Fibroblast of lung (primary cell): ENCODE results near the gene BCL11A. TPM values are rescaled to one million over a fixed set of nuclear protein-coding genes. Genes with fewer than 3 reads are reported as not detected.

Experiments used
- DNase-seq, 2 donors: peaks; one replicate each; pipeline versions ENCODE4 v3.0.0 to v3.0.0-alpha.2; 2010; ENCODE audit warnings: low read depth in 2 of 2
- H2AFZ ChIP-seq: 2 replicates; pipeline ENCODE4 v1.5.1; 2012; ENCODE audit warnings: low read length, control low read depth, inconsistent platforms
- H3K27ac ChIP-seq: 2 replicates; pipeline ENCODE4 v1.5.1; 2011; ENCODE audit warnings: low read length, control low read depth; ENCODE audit not compliant: insufficient read depth
- H3K27me3 ChIP-seq: 2 replicates; pipeline ENCODE4 v1.5.1; 2011; ENCODE audit warnings: mild to moderate bottlenecking, low read length; ENCODE audit not compliant: control insufficient read depth, insufficient read depth
- H3K36me3 ChIP-seq: 2 replicates; pipeline ENCODE4 v1.5.1; 2011; ENCODE audit warnings: low read length; ENCODE audit not compliant: control insufficient read depth, insufficient read depth
- H3K4me1 ChIP-seq: 2 replicates; pipeline ENCODE4 v1.5.1; 2011; ENCODE audit warnings: low read length; ENCODE audit not compliant: control insufficient read depth, insufficient read depth; ENCODE audit errors: extremely low read depth
- H3K4me2 ChIP-seq: 2 replicates; pipeline ENCODE4 v1.5.1; 2011; ENCODE audit warnings: low read length, control low read depth; ENCODE audit not compliant: insufficient read depth; ENCODE audit errors: extremely low read depth
- H3K4me3 ChIP-seq, 4 experiments: fragments of 200-600 bp in 1 of 4; sonication (generic) in 1 of 4; replicated peaks in 1 of 4; 2 replicates each; pipeline ENCODE4 v1.5.1; 2011 to 2016; ENCODE audit warnings: low read length in 4 of 4, low read depth in 3 of 4, mild to moderate bottlenecking in 3 of 4, control low read depth in 2 of 4, inconsistent platforms in 1 of 4, mixed read lengths in 1 of 4; ENCODE audit not compliant: insufficient read depth in 1 of 4; ENCODE audit errors: control extremely low read depth in 1 of 4
- H3K79me2 ChIP-seq: 2 replicates; pipeline ENCODE4 v1.5.1; 2012; ENCODE audit warnings: mild to moderate bottlenecking, low read length, inconsistent platforms; ENCODE audit not compliant: control insufficient read depth, insufficient read depth
- H3K9ac ChIP-seq: 2 replicates; pipeline ENCODE4 v1.5.1; 2011; ENCODE audit warnings: mild to moderate bottlenecking, low read length, control low read depth; ENCODE audit not compliant: insufficient read depth
- H3K9me3 ChIP-seq: 2 replicates; pipeline ENCODE4 v1.5.1; 2012; ENCODE audit warnings: low read depth, low read length; ENCODE audit not compliant: control insufficient read depth, insufficient read depth
- H4K20me1 ChIP-seq: 2 replicates; pipeline ENCODE4 v1.5.1; 2011; ENCODE audit warnings: low read length; ENCODE audit not compliant: control insufficient read depth, insufficient read depth; ENCODE audit errors: extremely low read depth
- EZH2 ChIP-seq: IDR thresholded peaks from 2 replicates; pipeline ENCODE4 v1.5.1; 2012; ENCODE audit warnings: low read length, control low read depth, mild to moderate bottlenecking; ENCODE audit errors: missing control alignments
- polyA minus RNA-seq: library from RNA; depleted of rRNA, polyadenylated mRNA; stranded (reverse); fragments of >200 nt; gene quantifications from 2 replicates; pipeline ENCODE4 v1.2.3, GENCODE V29; 2011; ENCODE audit warnings: low replicate concordance
- polyA plus RNA-seq, 2 donors: library from polyadenylated mRNA; depleted of rRNA in 1 of 2; stranded (reverse) in 1 of 2; unstranded in 1 of 2; fragments of >200 nt; gene quantifications; 2 replicates each; pipeline ENCODE4 v1.2.1, GENCODE V29; 2011 to 2012; ENCODE audit warnings: missing spikeins in 1 of 2
- total RNA-seq: library from RNA; depleted of rRNA; stranded (reverse); fragments of >200 nt; gene quantifications from 2 replicates; pipeline ENCODE4 v1.2.1, GENCODE V29; 2014
- TF ChIP-seq, protein P1 (sequence below), 2 donors: IDR thresholded peaks in 1 of 2; conservative IDR thresholded peaks in 1 of 2; 1 replicate in 1 of 2; 2 replicates in 1 of 2; pipeline ENCODE4 v1.5.1; 2011 to 2012; ENCODE audit warnings: low read length in 2 of 2, control low read depth in 1 of 2, inconsistent platforms in 1 of 2, low read depth in 1 of 2, mild to moderate bottlenecking in 1 of 2

Gene BCL11A
- total RNA-seq (under 0.01 and 0.17 TPM in 2 replicates), polyA plus RNA-seq (0.09 TPM in 1 of 2 replicates, not detected in the other), polyA minus RNA-seq (0.31 TPM in 1 of 2 replicates, not detected in the other)
- 0.16 TPM in 1 of 2 replicates, not detected in the other for polyA plus RNA-seq (2012)

DNA sequence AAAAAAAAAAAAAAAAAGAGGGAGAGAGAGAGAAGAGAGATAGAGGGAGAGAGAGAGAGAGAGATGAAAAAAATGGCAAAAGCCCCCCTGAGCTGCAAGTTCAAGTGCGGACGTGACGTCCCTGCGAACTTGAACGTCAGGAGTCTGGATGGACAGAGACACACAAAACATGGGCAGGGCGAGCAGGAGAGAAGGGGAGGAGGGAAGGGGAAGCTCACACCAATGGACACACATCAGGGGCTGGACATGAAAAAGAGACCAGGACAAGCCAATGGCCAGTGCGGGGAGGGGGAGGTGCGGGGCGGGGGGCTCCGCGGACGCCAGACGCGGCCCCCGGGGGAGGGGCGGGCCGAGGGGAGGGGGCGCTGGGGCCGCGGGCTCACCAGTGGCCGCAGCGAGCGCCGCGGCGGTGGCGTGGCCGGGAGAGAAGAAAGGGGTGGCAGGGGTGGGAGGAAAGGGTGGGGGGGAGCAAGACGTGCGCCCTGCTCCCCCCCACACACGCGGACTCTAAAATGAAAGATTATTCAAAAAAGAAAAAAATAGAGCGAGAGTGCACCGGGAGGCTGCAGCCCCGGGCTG, at the start of gene BCL11A:
Gene BCL11A (minus strand): TSS at position 160 of the 579 bp plus-strand sequence. CDS start 384 bp downstream, outside the sequence.
- no peak for TF ChIP-seq EZH2
- TF ChIP-seq, protein P1, sequence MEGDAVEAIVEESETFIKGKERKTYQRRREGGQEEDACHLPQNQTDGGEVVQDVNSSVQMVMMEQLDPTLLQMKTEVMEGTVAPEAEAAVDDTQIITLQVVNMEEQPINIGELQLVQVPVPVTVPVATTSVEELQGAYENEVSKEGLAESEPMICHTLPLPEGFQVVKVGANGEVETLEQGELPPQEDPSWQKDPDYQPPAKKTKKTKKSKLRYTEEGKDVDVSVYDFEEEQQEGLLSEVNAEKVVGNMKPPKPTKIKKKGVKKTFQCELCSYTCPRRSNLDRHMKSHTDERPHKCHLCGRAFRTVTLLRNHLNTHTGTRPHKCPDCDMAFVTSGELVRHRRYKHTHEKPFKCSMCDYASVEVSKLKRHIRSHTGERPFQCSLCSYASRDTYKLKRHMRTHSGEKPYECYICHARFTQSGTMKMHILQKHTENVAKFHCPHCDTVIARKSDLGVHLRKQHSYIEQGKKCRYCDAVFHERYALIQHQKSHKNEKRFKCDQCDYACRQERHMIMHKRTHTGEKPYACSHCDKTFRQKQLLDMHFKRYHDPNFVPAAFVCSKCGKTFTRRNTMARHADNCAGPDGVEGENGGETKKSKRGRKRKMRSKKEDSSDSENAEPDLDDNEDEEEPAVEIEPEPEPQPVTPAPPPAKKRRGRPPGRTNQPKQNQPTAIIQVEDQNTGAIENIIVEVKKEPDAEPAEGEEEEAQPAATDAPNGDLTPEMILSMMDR (conservative IDR thresholded peaks at IDR 0.05 in 1 of 2, IDR thresholded peaks at IDR 0.05 in 1 of 2; ENCODE audit: low read depth in 1 of 2, low read length in 2 of 2): no peak
- no peaks in the 10 kb centered on the region for H3K79me2 ChIP-seq
- H3K27ac ChIP-seq: no peak within 1 kb of the TSS
- peak; percentile 71 to 93 for DNase-seq
- peak within 1 kb of the TSS; percentile 50 to 75 (median 62) for H3K4me3 ChIP-seq
- H3K4me1 ChIP-seq: peaks cover 2% of the 10 kb centered on the region
- peak within 1 kb of the TSS; percentile 73 for H3K4me2 ChIP-seq
- no peaks in the 10 kb centered on the region for H3K9me3 ChIP-seq
- H4K20me1 ChIP-seq: no peaks in the 10 kb centered on the region
- peak within 1 kb of the TSS; percentile 23 for H3K9ac ChIP-seq
- peak within 1 kb of the TSS; percentile 29 for H2AFZ ChIP-seq
- H3K27me3 ChIP-seq: peaks cover 25% of the 10 kb centered on the region
- H3K36me3 ChIP-seq: no peaks in the 10 kb centered on the region

DNA sequence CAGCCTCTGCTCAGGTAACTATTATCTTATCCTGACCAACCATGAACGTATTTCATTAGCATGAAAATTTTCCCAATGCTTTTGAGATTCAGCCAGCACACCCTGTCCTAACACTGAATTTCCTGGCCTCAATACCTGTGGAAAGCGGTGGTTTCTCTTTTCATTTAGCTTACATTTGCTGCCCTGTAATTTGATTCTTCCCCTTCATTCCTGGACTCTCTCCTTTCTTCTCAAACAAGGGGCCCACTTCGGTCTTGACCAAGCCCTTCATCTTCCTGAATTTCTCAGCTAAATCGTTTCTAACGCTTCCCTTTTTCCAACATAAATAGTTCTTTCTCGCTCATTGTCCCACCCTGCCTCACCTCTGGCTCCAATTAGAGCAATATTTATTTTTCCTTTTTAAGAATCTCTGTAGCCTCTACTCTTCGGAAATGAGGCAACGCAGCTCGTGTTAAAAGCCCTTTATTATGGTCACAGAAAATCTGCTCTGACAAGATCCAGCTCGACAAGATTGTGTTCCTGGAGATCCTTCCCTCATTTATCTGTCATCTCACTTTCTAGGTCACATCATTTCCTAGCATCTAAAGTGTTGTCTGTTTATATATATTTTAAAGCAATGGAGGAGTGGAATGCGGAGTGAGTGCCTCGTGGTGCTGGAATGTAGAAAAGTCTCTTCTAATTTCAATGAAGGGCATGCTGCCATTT, 49.5 kb upstream of the BCL11A start:
- H3K4me3 ChIP-seq: no peak overlapping the region
- H4K20me1 ChIP-seq: no peaks in the 10 kb centered on the region
- no peak for DNase-seq
- no peaks in the 10 kb centered on the region for H3K9me3 ChIP-seq
- no peak overlapping the region for H3K9ac ChIP-seq
- no peak overlapping the region for H3K4me2 ChIP-seq
- H3K79me2 ChIP-seq: no peaks in the 10 kb centered on the region
- no peaks in the 10 kb centered on the region for H3K27me3 ChIP-seq
- no peaks in the 10 kb centered on the region for H3K4me1 ChIP-seq
- TF ChIP-seq, protein P1 (conservative IDR thresholded peaks at IDR 0.05 in 1 of 2, IDR thresholded peaks at IDR 0.05 in 1 of 2; ENCODE audit: low read depth in 1 of 2, low read length in 2 of 2): no peak
- H3K36me3 ChIP-seq: no peaks in the 10 kb centered on the region
- H2AFZ ChIP-seq: no peak overlapping the region
- no peak overlapping the region for H3K27ac ChIP-seq

DNA sequence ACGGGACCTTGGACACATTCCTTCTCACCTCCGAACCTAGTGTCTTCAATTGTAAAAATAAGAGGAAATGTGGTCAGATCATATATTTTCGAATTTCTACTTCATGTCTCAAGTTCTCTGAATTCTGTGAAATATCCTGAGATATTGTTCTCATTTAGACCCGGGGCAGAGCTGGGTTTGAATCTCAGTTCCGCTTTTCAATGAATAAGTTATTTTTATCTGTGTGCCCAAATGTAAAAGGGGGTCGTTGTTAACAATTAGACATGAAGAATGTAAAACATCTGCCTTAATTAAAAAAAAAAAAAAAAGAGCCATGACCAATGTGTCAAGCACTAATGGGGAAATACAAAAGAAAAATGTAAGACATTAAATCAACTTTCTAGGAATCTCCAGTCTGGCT, 48.9 kb upstream of the BCL11A start:
- no peaks in the 10 kb centered on the region for H3K4me1 ChIP-seq
- no peak overlapping the region for H3K9ac ChIP-seq
- H3K4me2 ChIP-seq: no peak overlapping the region
- no peak for DNase-seq
- H3K79me2 ChIP-seq: no peaks in the 10 kb centered on the region
- no peaks in the 10 kb centered on the region for H3K9me3 ChIP-seq
- H3K36me3 ChIP-seq: no peaks in the 10 kb centered on the region
- H2AFZ ChIP-seq: no peak overlapping the region
- H4K20me1 ChIP-seq: no peaks in the 10 kb centered on the region
- H3K27ac ChIP-seq: no peak overlapping the region
- no peak overlapping the region for H3K4me3 ChIP-seq
- no peaks in the 10 kb centered on the region for H3K27me3 ChIP-seq
- TF ChIP-seq, protein P1 (conservative IDR thresholded peaks at IDR 0.05 in 1 of 2, IDR thresholded peaks at IDR 0.05 in 1 of 2; ENCODE audit: low read depth in 1 of 2, low read length in 2 of 2): no peak
- TF ChIP-seq EZH2: no peak
